HCT116 (cell line): ENCODE measurements around the gene TTC29. TPM values are rescaled to one million over a fixed set of nuclear protein-coding genes. Genes with fewer than 3 reads are reported as not detected.

Experiments
- ATAC-seq: fragments of 200-7000 bp; cut with Tn5 transposase; 2 replicates; pipeline ENCODE4 v1.9.1; 2020; ENCODE audit warnings: mild to moderate bottlenecking, moderate library complexity
- BruUV-seq: library from RNA; stranded (reverse); fragments of 400-500 nt; replicated peaks from 2 replicates; lab custom pipeline; 2021; lab: Mats Ljungman, UMichigan
- CTCF ChIA-PET: fragments of 300-600 bp; sonication (Branson Sonifier 250); formaldehyde crosslinking; loops from one replicate; lab custom pipeline; 2021; ENCODE audit warnings: antibody characterized with exemption; lab: Charles Lee
- POLR2A ChIA-PET: fragments of 300-600, 350-600 bp; sonication (Branson Sonifier 250); formaldehyde crosslinking; loops from one replicate; lab custom pipeline; 2021; ENCODE audit warnings: antibody characterized with exemption; lab: Charles Lee
- RAD21 ChIA-PET, 2 experiments: fragments of 300-600 bp; sonication (Branson Sonifier 250); formaldehyde crosslinking; loops; one replicate each; lab custom pipeline; 2023; ENCODE audit warnings: low total read pairs in 2 of 2; ENCODE audit not compliant: uncharacterized antibody in 2 of 2, unreplicated experiment in 2 of 2, low non-redundant PET in 1 of 2; lab: Charles Lee
- DNase-seq: peaks from one replicate; pipeline ENCODE4 v3.0.0-alpha.2; 2010; ENCODE audit warnings: low read depth, low spot score
- H2AFZ ChIP-seq: fragments of 200-600 bp; shearing (Covaris generic), sonication (generic); 2 replicates; pipeline ENCODE4 v1.6.1; 2017; ENCODE audit warnings: low read depth, mixed run types, mixed read lengths, antibody characterized with exemption, low read length; ENCODE audit not compliant: poor library complexity, severe bottlenecking
- H3K27ac ChIP-seq: 2 replicates; pipeline ENCODE4 v1.5.1; 2012; ENCODE audit warnings: low read depth, low read length
- H3K27me3 ChIP-seq: fragments of 200-600 bp; sonication (generic); 2 replicates; pipeline ENCODE4 v1.6.1; 2016; ENCODE audit warnings: mixed run types, low read length, mixed read lengths; ENCODE audit not compliant: insufficient read depth
- H3K36me3 ChIP-seq, 2 experiments: fragments of 200-500 bp in 1 of 2; fragments of 200-600 bp in 1 of 2; sonication (Bioruptor generic) in 1 of 2; sonication (generic) in 1 of 2; 2 replicates each; pipeline versions ENCODE4 v1.5.1 to v1.6.1; 2014 to 2016; ENCODE audit warnings: low read length in 2 of 2, inconsistent platforms in 1 of 2, mixed read lengths in 1 of 2, mixed run types in 1 of 2; ENCODE audit not compliant: insufficient read depth in 2 of 2, control insufficient read depth in 1 of 2
- H3K4me1 ChIP-seq, 2 experiments: fragments of 200-600 bp in 1 of 2; sonication (generic) in 1 of 2; 2 replicates each; pipeline versions ENCODE4 v1.5.1 to v1.6.1; 2012 to 2017; ENCODE audit warnings: low read length in 2 of 2, inconsistent platforms in 1 of 2, mild to moderate bottlenecking in 1 of 2, mixed read lengths in 1 of 2, mixed run types in 1 of 2, moderate library complexity in 1 of 2; ENCODE audit not compliant: insufficient read depth in 2 of 2, control insufficient read depth in 1 of 2
- H3K4me2 ChIP-seq: fragments of 200-600 bp; sonication (generic); 2 replicates; pipeline ENCODE4 v1.6.1; 2017; ENCODE audit warnings: mixed run types, low read length, mixed read lengths
- H3K4me3 ChIP-seq, 2 experiments: fragments of 200-600 bp in 1 of 2; sonication (generic) in 1 of 2; replicated peaks in 1 of 2; 2 replicates each; pipeline ENCODE4 v1.5.1; 2011 to 2016; ENCODE audit warnings: low read length in 2 of 2, control low read depth in 1 of 2, low read depth in 1 of 2, mild to moderate bottlenecking in 1 of 2, mixed read lengths in 1 of 2, mixed run types in 1 of 2
- H3K79me2 ChIP-seq: fragments of 200-600 bp; sonication (generic); 2 replicates; pipeline ENCODE4 v1.6.1; 2017; ENCODE audit warnings: mild to moderate bottlenecking, mixed run types, low read length, moderate library complexity, mixed read lengths; ENCODE audit not compliant: insufficient read depth
- H3K9ac ChIP-seq: fragments of 200-600 bp; sonication (generic); 2 replicates; pipeline ENCODE4 v1.6.1; 2016; ENCODE audit warnings: low read length, mixed read lengths
- H3K9me2 ChIP-seq: fragments of 200-600 bp; sonication (generic), shearing (Covaris generic); 2 replicates; pipeline ENCODE4 v1.6.1; 2017; ENCODE audit warnings: mixed run types, mild to moderate bottlenecking, moderate library complexity; ENCODE audit not compliant: insufficient read depth
- H3K9me3 ChIP-seq, 2 experiments: fragments of 200-500 bp in 1 of 2; fragments of 200-600 bp in 1 of 2; sonication (Bioruptor generic) in 1 of 2; sonication (generic) in 1 of 2; 2 replicates each; pipeline ENCODE4 v1.6.1; 2014 to 2017; ENCODE audit warnings: low read length in 2 of 2, mixed read lengths in 2 of 2, inconsistent platforms in 1 of 2, low read depth in 1 of 2, mild to moderate bottlenecking in 1 of 2, mixed run types in 1 of 2, moderate library complexity in 1 of 2; ENCODE audit not compliant: control insufficient read depth in 1 of 2, insufficient read depth in 1 of 2
- H4K20me1 ChIP-seq: fragments of 200-600 bp; sonication (generic), shearing (Covaris generic); 2 replicates; pipeline ENCODE4 v1.6.1; 2017; ENCODE audit warnings: mixed run types, mild to moderate bottlenecking, moderate library complexity; ENCODE audit not compliant: insufficient read depth
- ATF3 ChIP-seq: IDR thresholded peaks from 2 replicates; pipeline ENCODE4 v1.6.1; 2012
- CEBPB ChIP-seq: IDR thresholded peaks from 2 replicates; pipeline ENCODE4 v1.6.1; 2012; ENCODE audit warnings: low read depth
- CTCF ChIP-seq, 3 experiments: fragments of 200-600 bp in 1 of 3; sonication (generic) in 1 of 3; IDR thresholded peaks in 2 of 3; conservative IDR thresholded peaks in 1 of 3; 2 replicates each; pipeline ENCODE4 v1.5.1; 2012 to 2017; ENCODE audit warnings: low read depth in 2 of 3, low read length in 2 of 3, antibody characterized with exemption in 1 of 3, borderline replicate concordance in 1 of 3, control low read depth in 1 of 3, mild to moderate bottlenecking in 1 of 3, mixed read lengths in 1 of 3, mixed run types in 1 of 3, moderate library complexity in 1 of 3; ENCODE audit not compliant: insufficient read depth in 1 of 3
- ELF1 ChIP-seq: IDR thresholded peaks from 2 replicates; pipeline ENCODE4 v1.6.1; 2012; ENCODE audit warnings: low read depth, borderline replicate concordance
- JUND ChIP-seq: IDR thresholded peaks from 2 replicates; pipeline ENCODE4 v1.6.1; 2012
- MAX ChIP-seq: IDR thresholded peaks from 2 replicates; pipeline ENCODE4 v1.6.1; 2012
- POLR2A ChIP-seq: IDR thresholded peaks from 2 replicates; pipeline ENCODE4 v1.7.0; 2011; ENCODE audit warnings: borderline replicate concordance; ENCODE audit not compliant: insufficient read depth, insufficient read length; ENCODE audit errors: extremely low read depth
- RAD21 ChIP-seq: IDR thresholded peaks from 2 replicates; pipeline ENCODE4 v1.6.1; 2012; ENCODE audit warnings: low read depth, mild to moderate bottlenecking
- SIN3A ChIP-seq: IDR thresholded peaks from 2 replicates; pipeline ENCODE4 v1.6.1; 2012; ENCODE audit warnings: low read depth
- TCF7L2 ChIP-seq: IDR thresholded peaks from 2 replicates; pipeline ENCODE4 v1.7.0; 2011; ENCODE audit warnings: borderline replicate concordance, inconsistent platforms; ENCODE audit not compliant: insufficient read depth, insufficient read length; ENCODE audit errors: extremely low read depth
- YY1 ChIP-seq: IDR thresholded peaks from 2 replicates; pipeline ENCODE4 v1.6.1; 2011; ENCODE audit warnings: low read length, low read depth, moderate library complexity, mild to moderate bottlenecking; ENCODE audit not compliant: insufficient replicate concordance; ENCODE audit errors: extremely low read depth
- ZBTB33 ChIP-seq: IDR thresholded peaks from 2 replicates; pipeline ENCODE4 v1.6.1; 2011; ENCODE audit warnings: mild to moderate bottlenecking, low read length, moderate library complexity; ENCODE audit not compliant: insufficient replicate concordance; ENCODE audit errors: extremely low read depth
- intact Hi-C: fragments of 100-400 bp; cut with micrococcal nuclease; formaldehyde crosslinking; loops from 2 replicates; pipeline ENCODE4 v1.10.0; 2022
- total RNA-seq: library from RNA; stranded (reverse); gene quantifications from one replicate; pipeline ENCODE4 v1.2.1, GENCODE V29; 2021; ENCODE audit not compliant: unreplicated experiment

TTC29 gene
- total RNA-seq, 1 experiment from 2014 or later, result not detected

GRCh38 chr4:146793727-146794126 lies 151.9 kb downstream of the TTC29 start:
- H3K79me2 ChIP-seq, result no peaks in the 10 kb centered on the region
- no peak overlapping the region for H3K9ac ChIP-seq
- no peaks in the 10 kb centered on the region for H3K9me2 ChIP-seq
- H3K27me3 ChIP-seq, result peaks cover 25% of the 10 kb centered on the region
- H3K9me3 ChIP-seq, result no peaks in the 10 kb centered on the region
- intact Hi-C loops, result no loop called here
- ChIA-PET POLR2A (no interaction called here), RAD21 (no interaction called here), CTCF (no interaction called here)
- H3K27ac ChIP-seq, result no peak overlapping the region
- no peaks in the 10 kb centered on the region for H3K36me3 ChIP-seq
- no peaks in the 10 kb centered on the region; the same call in 1 of the 2 replicates for H4K20me1 ChIP-seq
- no peak overlapping the region for H3K4me3 ChIP-seq
- no peaks in the 10 kb centered on the region for H3K4me1 ChIP-seq
- ATAC-seq, result no peak
- H2AFZ ChIP-seq, result no peak overlapping the region
- TF ChIP-seq SIN3A, result no peak
- no peak for TF ChIP-seq POLR2A
- no peak for TF ChIP-seq CEBPB
- no peak for TF ChIP-seq ATF3
- TF ChIP-seq RAD21, result no peak
- TF ChIP-seq TCF7L2, result no peak
- TF ChIP-seq CTCF (IDR thresholded peaks at IDR 0.05 in 2 of 3, conservative IDR thresholded peaks at IDR 0.05 in 1 of 3; ENCODE audit: borderline replicate concordance in 1 of 3, insufficient read depth in 1 of 3, low read depth in 2 of 3, low read length in 2 of 3), result no peak
- no peak for DNase-seq
- no TSS peak for BruUV-seq
- H3K4me2 ChIP-seq, result no peak overlapping the region

- Histone ChIP-seq H3K36me3 (no peaks in the 10 kb centered on the region), H2AFZ (no peak overlapping the region), H3K4me3 (no peak overlapping the region), H3K4me1 (no peaks in the 10 kb centered on the region), H3K27me3 (peaks cover 32% of the 10 kb centered on the region), H3K9me3 (no peaks in the 10 kb centered on the region), H4K20me1 (no peaks in the 10 kb centered on the region; the same call in 1 of the 2 replicates), H3K4me2 (no peak overlapping the region), H3K79me2 (no peaks in the 10 kb centered on the region), H3K27ac (no peak overlapping the region), H3K9ac (no peak overlapping the region), H3K9me2 (no peaks in the 10 kb centered on the region)
- ATAC-seq (no peak), DNase-seq (no peak)
- ChIA-PET POLR2A (no interaction called here), RAD21 (no interaction called here), CTCF (no interaction called here)
- BruUV-seq, result no TSS peak
- intact Hi-C loops, result no loop called here
- no peak for TF ChIP-seq CTCF (IDR thresholded peaks at IDR 0.05 in 2 of 3, conservative IDR thresholded peaks at IDR 0.05 in 1 of 3; ENCODE audit: borderline replicate concordance in 1 of 3, insufficient read depth in 1 of 3, low read depth in 2 of 3, low read length in 2 of 3)
- no peak for TF ChIP-seq ZBTB33
- TF ChIP-seq ELF1, result no peak
- TF ChIP-seq RAD21, result no peak
- no peak for TF ChIP-seq ATF3
- TF ChIP-seq YY1, result no peak
- no peak for TF ChIP-seq POLR2A
- TF ChIP-seq MAX, result no peak
- no peak for TF ChIP-seq JUND
- TF ChIP-seq SIN3A, result no peak
These were observed 154.2 kb downstream of the TTC29 start for GRCh38 chr4:146791439-146791838.
